Pancreas (tissue), 10 donors: Measurements from ENCODE around the gene LAMA5. TPM values are rescaled to one million over a fixed set of nuclear protein-coding genes. Genes with fewer than 3 reads are reported as not detected.

Experiments
- ATAC-seq, 4 donors: fragments of 200-7000 bp; cut with Tn5 transposase; one replicate each; pipeline versions ENCODE4 v1.8.0 to v1.9.1; 2020; ENCODE audit warnings: mild to moderate bottlenecking in 4 of 4, moderate library complexity in 4 of 4
- DNase-seq, 6 donors: peaks; one replicate each; pipeline ENCODE4 v3.0.0-alpha.2; 2020
- FAIRE-seq: peaks from 2 replicates; lab custom pipeline; 2012; peaks lifted over from hg19 to GRCh38; lab: Jason Lieb, UNC
- H3K27ac ChIP-seq, 4 donors: fragments of 200-600 bp; sonication (generic); 1 replicate in 3 of 4; 2 replicates in 1 of 4; pipeline versions ENCODE4 v1.5.0 to v1.8.0; 2020
- H3K27me3 ChIP-seq, 4 donors: fragments of 200-600 bp; one replicate each; pipeline ENCODE4 v1.8.0; 2021
- H3K36me3 ChIP-seq, 3 donors: fragments of 200-600 bp; sonication (generic) in 1 of 3; one replicate each; pipeline versions ENCODE4 v1.5.0 to v1.8.0; 2020 to 2021
- H3K4me1 ChIP-seq, 3 donors: fragments of 200-600 bp; one replicate each; pipeline ENCODE4 v1.8.0; 2021
- H3K4me3 ChIP-seq, 4 donors: fragments of 200-600 bp; sonication (generic) in 2 of 4; one replicate each; pipeline versions ENCODE4 v1.5.0 to v1.8.0; 2020 to 2021
- H3K9me3 ChIP-seq, 4 donors: fragments of 200-600 bp; one replicate each; pipeline ENCODE4 v1.8.0; 2021
- CTCF ChIP-seq, 4 donors: fragments of 200-600 bp; sonication (generic) in 3 of 4; IDR thresholded peaks; one replicate each; pipeline versions ENCODE4 v1.5.0 to v1.8.0; 2021; ENCODE audit warnings: antibody characterized with exemption in 4 of 4
- WGBS, 2 donors: extraction: QIAGEN DNeasy Blood & Tissue Kit; methylation state at CpG; one replicate each; pipeline ENCODE4 v1.1.7; 2013; 5-methylcytosine and 5-hydroxymethylcytosine counted together
- intact Hi-C, 3 donors: fragments of 100-400 bp; cut with DNase I; formaldehyde crosslinking; loops; one replicate each; pipeline versions ENCODE4 v1.11.1 to v1.14.2; 2022
- polyA plus RNA-seq, 2 donors: library from polyadenylated mRNA; stranded (reverse); fragments of 200-250 nt; gene quantifications; one replicate each; pipeline ENCODE4 v1.2.3, GENCODE V29; 2013
- total RNA-seq, 6 donors: library from RNA; stranded (reverse); fragmentation: NEBNext Ultra II Directional in 4 of 6; extraction: Animal tissue kit (Norgen Biotek cat#: 25700) in 4 of 6; gene quantifications; one replicate each; pipeline versions ENCODE4 v1.2.1 to v1.2.4, GENCODE V29; 2021 to 2023
- donor health status: healthy with polysubstance abuse.
- donor health status: DM: no; HTN: no; CAD: no; lungs with moderate emphysema.
- donor health status: DM: no; HTN: no; CAD: no.
- donor health status: control.
- donor health status: control.
- donor health status: Bipolar disorder and iron deficiency.
- donor health status: DM: yes; HTN: yes; CAD: no.
- donor health status: DM: no; HTN: no; CAD: no.
- donor health status: DM: no; HTN: no; CAD: no.
- donor health status: DM: yes; HTN: yes; CAD: no.

Gene LAMA5
- total and polyA plus RNA-seq, 8 donors, result 43.6 to 344 (median 62.2) TPM

DNA sequence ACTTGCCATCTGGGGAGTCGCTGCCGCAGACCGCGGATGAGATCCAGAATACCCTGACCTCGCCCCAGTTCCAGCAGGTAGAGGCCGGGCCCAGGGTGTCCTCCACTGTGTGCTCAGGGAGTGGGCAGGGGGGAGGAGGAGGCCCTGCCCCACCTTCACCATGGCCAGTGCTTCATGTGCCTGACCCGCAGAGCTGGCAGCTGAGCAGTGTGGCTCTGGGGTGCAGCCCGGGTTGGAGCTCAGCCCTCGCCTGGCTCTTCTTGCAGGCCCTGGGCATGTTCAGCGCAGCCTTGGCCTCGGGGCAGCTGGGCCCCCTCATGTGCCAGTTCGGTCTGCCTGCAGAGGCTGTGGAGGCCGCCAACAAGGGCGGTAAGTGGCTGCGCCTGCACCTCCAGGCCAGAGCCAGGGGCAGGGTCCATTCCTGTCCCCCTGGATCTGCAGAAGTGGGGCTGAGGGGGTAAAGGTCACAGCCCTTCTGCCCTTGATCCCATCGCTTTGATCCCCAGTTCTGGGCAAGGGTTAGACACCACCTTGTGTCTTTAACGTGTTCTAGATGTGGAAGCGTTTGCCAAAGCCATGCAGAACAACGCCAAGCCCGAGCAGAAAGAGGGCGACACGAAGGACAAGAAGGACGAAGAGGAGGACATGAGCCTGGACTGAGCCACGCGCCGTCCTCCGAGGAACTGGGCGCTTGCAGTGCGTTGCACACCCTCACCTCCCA, 58.9 kb downstream of the LAMA5 start:
- peaks cover 9 to 60% (median 30%) of the 10 kb centered on the region in 3 donors for H3K36me3 ChIP-seq

DNA sequence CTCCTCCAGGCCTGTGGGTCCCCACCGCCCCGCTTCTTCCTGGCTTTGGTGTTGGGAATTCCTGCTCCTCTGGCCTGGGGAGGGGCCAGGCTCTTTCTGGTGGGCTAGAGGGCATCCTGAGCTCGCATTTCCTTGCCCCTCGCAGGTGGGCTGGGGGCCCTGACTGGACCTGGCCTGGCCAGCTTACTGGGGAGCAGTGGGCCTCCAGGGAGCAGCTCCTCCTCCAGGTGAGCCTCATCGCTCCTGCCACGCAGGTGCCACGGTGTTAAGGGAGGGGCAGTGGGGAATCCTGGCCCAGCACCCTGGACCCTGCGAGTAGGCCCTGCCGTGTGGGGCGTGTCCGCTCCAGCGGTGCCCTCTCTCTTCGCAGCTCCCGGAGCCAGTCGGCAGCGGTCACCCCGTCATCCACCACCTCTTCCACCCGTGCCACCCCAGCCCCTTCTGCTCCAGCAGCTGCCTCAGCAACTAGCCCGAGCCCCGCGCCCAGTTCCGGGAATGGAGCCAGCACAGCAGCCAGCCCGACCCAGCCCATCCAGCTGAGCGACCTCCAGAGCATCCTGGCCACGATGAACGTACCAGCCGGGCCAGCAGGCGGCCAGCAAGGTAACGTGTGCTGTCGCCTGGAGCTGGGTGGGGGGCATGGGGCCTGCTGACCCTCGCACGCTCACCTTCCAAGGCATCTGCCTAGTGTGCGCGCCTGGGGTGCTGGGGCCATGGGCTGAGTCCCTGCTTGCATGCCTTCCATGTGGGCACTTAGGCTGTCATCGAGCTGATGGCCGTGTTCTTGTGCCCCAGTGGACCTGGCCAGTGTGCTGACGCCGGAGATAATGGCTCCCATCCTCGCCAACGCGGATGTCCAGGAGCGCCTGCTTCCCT, 59.6 kb downstream of the LAMA5 start:
- peak in 1 of 6 donors; percentile 85 for DNase-seq
- no peak for FAIRE-seq
- TF ChIP-seq CTCF (IDR thresholded peaks at IDR 0.05), result no peak
- no peak overlapping the region for H3K27ac ChIP-seq
- peaks cover 9 to 52% (median 25%) of the 10 kb centered on the region in 3 donors for H3K36me3 ChIP-seq
- peaks cover 8 to 22% (median 11%) of the 10 kb centered on the region in 3 donors for H3K4me1 ChIP-seq
- H3K27me3 ChIP-seq, result no peaks in the 10 kb centered on the region
- no peaks in the 10 kb centered on the region for H3K9me3 ChIP-seq
- no peak overlapping the region for H3K4me3 ChIP-seq
- intact Hi-C loops, result loop anchor here in 2 of 3 donors (5.0 kb wide), 2 partner anchors 70 to 75 kb away; no protein-coding TSS in a partner anchor
- no peak for ATAC-seq
- 80 to 81% methylated on average over 42 of the region's 42 CpGs for WGBS, 2 donors

More for the DNA sequence above, 58.9 kb downstream of the LAMA5 start:
- peaks cover 8 to 22% (median 11%) of the 10 kb centered on the region in 3 donors for H3K4me1 ChIP-seq
- 89 to 93% methylated on average over 29 of the region's 29 CpGs for WGBS, 2 donors
- ATAC-seq (no peak), FAIRE-seq (no peak), DNase-seq (peak in 1 of 6 donors; percentile 74)
- H3K4me3 ChIP-seq, result no peak overlapping the region
- TF ChIP-seq CTCF (IDR thresholded peaks at IDR 0.05), result no peak
- no peaks in the 10 kb centered on the region for H3K9me3 ChIP-seq
- no peaks in the 10 kb centered on the region for H3K27me3 ChIP-seq
- intact Hi-C loops, result loop anchor here in 2 of 3 donors (5.0 kb wide), 2 partner anchors 69 to 74 kb away; no protein-coding TSS in a partner anchor
- no peak overlapping the region for H3K27ac ChIP-seq

GRCh38 chr20:62306414-62307187, 60.5 kb downstream of the LAMA5 start:
- DNase-seq, result peak in 2 of 6 donors; percentile 43 to 78
- Histone ChIP-seq H3K4me1 (peaks cover 8 to 22% (median 11%) of the 10 kb centered on the region in 3 donors), H3K27ac (no peak overlapping the region), H3K36me3 (peaks cover 9 to 45% (median 25%) of the 10 kb centered on the region in 3 donors), H3K9me3 (no peaks in the 10 kb centered on the region), H3K27me3 (no peaks in the 10 kb centered on the region), H3K4me3 (no peak overlapping the region)
- no peak for FAIRE-seq
- intact Hi-C loops, result loop anchor here in 2 of 3 donors (5.0 kb wide), 2 partner anchors 71 to 76 kb away; no protein-coding TSS in a partner anchor
- TF ChIP-seq CTCF (IDR thresholded peaks at IDR 0.05), result no peak
- no peak for ATAC-seq
- 84 to 92% methylated on average over 27 of the region's 27 CpGs for WGBS, 2 donors

DNA sequence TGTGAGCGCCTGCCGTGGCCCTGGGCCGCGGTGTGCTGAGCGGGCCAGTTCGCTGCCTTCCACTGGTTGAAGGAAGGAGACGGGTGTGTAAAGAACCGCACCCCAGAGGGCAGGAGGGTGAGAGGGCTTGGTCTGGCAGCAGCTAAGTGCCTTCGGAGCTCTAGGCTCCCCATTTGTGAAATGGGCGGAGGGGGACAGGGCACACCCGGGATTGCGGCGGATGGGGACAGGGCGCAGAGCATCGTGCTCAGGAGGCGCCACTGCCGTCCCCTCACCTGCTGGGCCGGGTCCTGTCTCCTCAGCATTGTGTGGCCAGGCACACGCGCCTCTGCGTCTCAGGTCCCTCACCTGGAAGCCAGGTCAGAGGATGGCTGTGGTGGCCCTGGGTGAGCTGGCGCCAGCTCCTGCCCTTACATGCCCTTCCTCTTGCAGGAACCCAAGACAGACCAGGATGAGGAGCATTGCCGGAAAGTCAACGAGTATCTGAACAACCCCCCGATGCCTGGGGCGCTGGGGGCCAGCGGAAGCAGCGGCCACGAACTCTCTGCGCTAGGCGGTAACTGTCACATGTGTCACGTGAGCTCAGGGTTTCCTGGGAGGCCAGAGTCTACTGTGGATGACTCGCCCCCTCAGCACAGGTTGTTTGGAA, 61.2 kb downstream of the LAMA5 start:
- peak in 2 of 6 donors; percentile 46 to 79 for DNase-seq
- no peak for ATAC-seq
- H3K27ac ChIP-seq, result peak overlapping the region in 3 of 4 donors; percentile 25 to 46 (median 29)
- no peaks in the 10 kb centered on the region for H3K9me3 ChIP-seq
- FAIRE-seq, result no peak
- H3K4me3 ChIP-seq, result peak overlapping the region in 2 of 4 donors; percentile 85 to 89
- H3K27me3 ChIP-seq, result no peaks in the 10 kb centered on the region
- H3K4me1 ChIP-seq, result peaks cover 8 to 22% (median 11%) of the 10 kb centered on the region in 3 donors
- 57 to 73% methylated on average over 33 of the region's 33 CpGs for WGBS, 2 donors
- intact Hi-C loops, result loop anchor here in 2 of 3 donors (5.0 kb wide), 2 partner anchors 71 to 76 kb away; no protein-coding TSS in a partner anchor
- TF ChIP-seq CTCF (IDR thresholded peaks at IDR 0.05), result no peak
- H3K36me3 ChIP-seq, result peaks cover 9 to 37% (median 25%) of the 10 kb centered on the region in 3 donors
